Measurements from ENCODE around the gene SYNC. TPM values are rescaled to one million over a fixed set of nuclear protein-coding genes. Genes with fewer than 3 reads are reported as not detected.
A peak's percentile ranks its signal among the peaks of the same experiment; 100 is the strongest.

Gene SYNC
- polyA plus RNA-seq, 3 donors = 0.05 TPM; not detected in 2

GRCh38 chr1:32717503-32717902 is 14.9 kb upstream of the SYNC start:
- Mint-ChIP-seq H3K36me3 (no peaks in the 10 kb centered on the region), H3K27me3 (ENCODE audit: low read depth in 3 of 3) (peaks cover 7 to 17% (median 14%) of the 10 kb centered on the region in 3 donors), H3K9me3 (peaks cover 0 to 2% (median 0%) of the 10 kb centered on the region in 7 donors), H3K27ac (no peak overlapping the region), H3K4me1 (peaks cover 8% of the 10 kb centered on the region), H3K4me3 (no peak overlapping the region)
- Histone ChIP-seq H3K27ac (ENCODE audit: low read depth in 1 of 2, low read length in 2 of 2) (no peak overlapping the region), H3K79me2 (ENCODE audit: insufficient read depth, low read length) (no peaks in the 10 kb centered on the region), H3K4me3 (replicated peaks in 1 of 3; ENCODE audit: low read depth in 2 of 3, low read length in 3 of 3) (no peak overlapping the region), H2AFZ (ENCODE audit: insufficient read depth, low read depth, low read length, poor library complexity, severe bottlenecking) (peak overlapping the region; percentile 46), H3K27me3 (ENCODE audit: control insufficient read depth in 2 of 2, insufficient read depth in 2 of 2, low read length in 2 of 2) (no peaks in the 10 kb centered on the region), H3K9ac (ENCODE audit: insufficient read depth, low read length, poor library complexity, severe bottlenecking) (no peak overlapping the region), H3K4me1 (ENCODE audit: control insufficient read depth in 1 of 2, insufficient read depth in 2 of 2, low read length in 2 of 2) (peaks cover 2 to 9% of the 10 kb centered on the region in 2 donors), H4K20me1 (ENCODE audit: insufficient read depth, low read length) (no peaks in the 10 kb centered on the region), H3K9me3 (replicated peaks in 1 of 2; ENCODE audit: control insufficient read depth in 1 of 2, insufficient read depth in 1 of 2, low read length in 2 of 2) (no peaks in the 10 kb centered on the region), H3K36me3 (replicated peaks in 1 of 2; ENCODE audit: control insufficient read depth in 1 of 2, insufficient read depth in 2 of 2, low read length in 2 of 2) (no peaks in the 10 kb centered on the region), H3K4me2 (replicated peaks; ENCODE audit: extremely low read depth, low read length, poor library complexity, severe bottlenecking) (no peak overlapping the region)
- WGBS (ENCODE audit: insufficient coverage) = 100% methylated on average over 3 of the region's 4 CpGs
- TF ChIP-seq, protein P1, sequence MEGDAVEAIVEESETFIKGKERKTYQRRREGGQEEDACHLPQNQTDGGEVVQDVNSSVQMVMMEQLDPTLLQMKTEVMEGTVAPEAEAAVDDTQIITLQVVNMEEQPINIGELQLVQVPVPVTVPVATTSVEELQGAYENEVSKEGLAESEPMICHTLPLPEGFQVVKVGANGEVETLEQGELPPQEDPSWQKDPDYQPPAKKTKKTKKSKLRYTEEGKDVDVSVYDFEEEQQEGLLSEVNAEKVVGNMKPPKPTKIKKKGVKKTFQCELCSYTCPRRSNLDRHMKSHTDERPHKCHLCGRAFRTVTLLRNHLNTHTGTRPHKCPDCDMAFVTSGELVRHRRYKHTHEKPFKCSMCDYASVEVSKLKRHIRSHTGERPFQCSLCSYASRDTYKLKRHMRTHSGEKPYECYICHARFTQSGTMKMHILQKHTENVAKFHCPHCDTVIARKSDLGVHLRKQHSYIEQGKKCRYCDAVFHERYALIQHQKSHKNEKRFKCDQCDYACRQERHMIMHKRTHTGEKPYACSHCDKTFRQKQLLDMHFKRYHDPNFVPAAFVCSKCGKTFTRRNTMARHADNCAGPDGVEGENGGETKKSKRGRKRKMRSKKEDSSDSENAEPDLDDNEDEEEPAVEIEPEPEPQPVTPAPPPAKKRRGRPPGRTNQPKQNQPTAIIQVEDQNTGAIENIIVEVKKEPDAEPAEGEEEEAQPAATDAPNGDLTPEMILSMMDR (IDR thresholded peaks at IDR 0.05) = no peak
- DNase-seq = no peak
- intact Hi-C loops (cut with micrococcal nuclease) = no loop called here

GRCh38 chr1:32716312-32717148 is 14.0 kb upstream of the SYNC start:
- no peak overlapping the region for H3K4me2 ChIP-seq (replicated peaks; ENCODE audit: extremely low read depth, low read length, poor library complexity, severe bottlenecking)
- Mint-ChIP-seq H3K4me3 (no peak overlapping the region), H3K36me3 (no peaks in the 10 kb centered on the region), H3K4me1 (peaks cover 17% of the 10 kb centered on the region), H3K27ac (peak overlapping the region in 1 of 7 donors; percentile 57), H3K9me3 (peaks cover 0 to 2% (median 0%) of the 10 kb centered on the region in 7 donors), H3K27me3 (ENCODE audit: low read depth in 3 of 3) (peaks cover 3 to 16% (median 12%) of the 10 kb centered on the region in 3 donors)
- no peaks in the 10 kb centered on the region for H3K9me3 ChIP-seq (replicated peaks in 1 of 2; ENCODE audit: control insufficient read depth in 1 of 2, insufficient read depth in 1 of 2, low read length in 2 of 2)
- H3K9ac ChIP-seq (ENCODE audit: insufficient read depth, low read length, poor library complexity, severe bottlenecking) = no peak overlapping the region
- H3K4me3 ChIP-seq (replicated peaks in 1 of 3; ENCODE audit: low read depth in 2 of 3, low read length in 3 of 3) = no peak overlapping the region
- no peaks in the 10 kb centered on the region for H3K27me3 ChIP-seq (ENCODE audit: control insufficient read depth in 2 of 2, insufficient read depth in 2 of 2, low read length in 2 of 2)
- peak overlapping the region; percentile 46 for H2AFZ ChIP-seq (ENCODE audit: insufficient read depth, low read depth, low read length, poor library complexity, severe bottlenecking)
- intact Hi-C loops (cut with micrococcal nuclease) = no loop called here
- H3K36me3 ChIP-seq (replicated peaks in 1 of 2; ENCODE audit: control insufficient read depth in 1 of 2, insufficient read depth in 2 of 2, low read length in 2 of 2) = no peaks in the 10 kb centered on the region
- DNase-seq = no peak
- H3K79me2 ChIP-seq (ENCODE audit: insufficient read depth, low read length) = no peaks in the 10 kb centered on the region
- no peak overlapping the region for H3K27ac ChIP-seq (ENCODE audit: low read depth in 1 of 2, low read length in 2 of 2)
- TF ChIP-seq, protein P1 (IDR thresholded peaks at IDR 0.05) = no peak
- H3K4me1 ChIP-seq (ENCODE audit: control insufficient read depth in 1 of 2, insufficient read depth in 2 of 2, low read length in 2 of 2) = peaks cover 10 to 19% of the 10 kb centered on the region in 2 donors
- no peaks in the 10 kb centered on the region for H4K20me1 ChIP-seq (ENCODE audit: insufficient read depth, low read length)
- 28% methylated on average over 8 of the region's 9 CpGs for WGBS (ENCODE audit: insufficient coverage)

Measured in CD14-positive monocyte (primary cell).